ENCODE results near the gene GRM5.

DNA sequence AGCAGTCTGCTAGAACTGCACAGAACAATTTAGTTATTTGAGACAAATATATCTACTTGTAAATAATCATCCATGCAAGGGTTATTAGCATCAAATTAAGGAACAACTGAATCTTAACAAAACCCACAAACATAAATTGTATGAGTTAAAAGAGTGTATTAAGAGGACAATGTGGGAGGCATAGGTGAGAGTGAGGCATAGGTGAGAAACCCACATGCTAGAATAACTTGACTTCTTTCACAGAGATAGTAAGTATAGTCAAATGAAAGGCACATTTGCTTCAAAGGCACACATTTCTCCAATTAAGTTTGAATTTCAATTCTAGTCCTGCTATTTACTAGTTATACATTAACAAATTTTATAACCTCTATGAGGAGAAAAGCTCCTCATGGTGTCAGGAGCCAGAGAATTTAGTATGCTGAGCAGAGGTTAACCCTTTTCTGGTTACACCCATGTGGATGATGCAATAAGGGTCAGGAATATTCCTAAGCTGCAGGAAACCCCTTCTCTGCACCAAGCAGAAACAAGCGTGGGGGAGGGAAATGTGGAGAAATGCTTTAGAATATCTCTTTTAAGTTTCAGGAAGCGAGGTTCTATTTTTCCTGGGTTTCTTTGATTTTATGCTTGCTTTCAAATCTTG is 264.2 kb downstream of the GRM5 start:
- TF ChIP-seq, protein P1, sequence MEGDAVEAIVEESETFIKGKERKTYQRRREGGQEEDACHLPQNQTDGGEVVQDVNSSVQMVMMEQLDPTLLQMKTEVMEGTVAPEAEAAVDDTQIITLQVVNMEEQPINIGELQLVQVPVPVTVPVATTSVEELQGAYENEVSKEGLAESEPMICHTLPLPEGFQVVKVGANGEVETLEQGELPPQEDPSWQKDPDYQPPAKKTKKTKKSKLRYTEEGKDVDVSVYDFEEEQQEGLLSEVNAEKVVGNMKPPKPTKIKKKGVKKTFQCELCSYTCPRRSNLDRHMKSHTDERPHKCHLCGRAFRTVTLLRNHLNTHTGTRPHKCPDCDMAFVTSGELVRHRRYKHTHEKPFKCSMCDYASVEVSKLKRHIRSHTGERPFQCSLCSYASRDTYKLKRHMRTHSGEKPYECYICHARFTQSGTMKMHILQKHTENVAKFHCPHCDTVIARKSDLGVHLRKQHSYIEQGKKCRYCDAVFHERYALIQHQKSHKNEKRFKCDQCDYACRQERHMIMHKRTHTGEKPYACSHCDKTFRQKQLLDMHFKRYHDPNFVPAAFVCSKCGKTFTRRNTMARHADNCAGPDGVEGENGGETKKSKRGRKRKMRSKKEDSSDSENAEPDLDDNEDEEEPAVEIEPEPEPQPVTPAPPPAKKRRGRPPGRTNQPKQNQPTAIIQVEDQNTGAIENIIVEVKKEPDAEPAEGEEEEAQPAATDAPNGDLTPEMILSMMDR (IDR thresholded peaks at IDR 0.05; ENCODE audit: low read length), result no peak
- no peak for TF ChIP-seq EZH2 (IDR thresholded peaks at IDR 0.05; ENCODE audit: borderline replicate concordance, low read length)
